IMR-90 (cell line): ENCODE measurements around the gene DDOST. TPM values are rescaled to one million over a fixed set of nuclear protein-coding genes. Genes with fewer than 3 reads are reported as not detected.

ENCODE experiments used
- ATAC-seq: fragments of 200-7000 bp; cut with Tn5 transposase; 2 replicates; pipeline ENCODE4 v1.9.1; 2020; ENCODE audit warnings: low read depth, mild to moderate bottlenecking, moderate library complexity
- BruUV-seq: library from RNA; stranded (reverse); fragments of 400-500 nt; replicated peaks from 2 replicates; lab custom pipeline; 2021; lab: Mats Ljungman, UMichigan
- CTCF ChIA-PET: fragments of 300-600 bp; formaldehyde crosslinking; extraction: SDS; loops from one replicate; lab custom pipeline; 2021; ENCODE audit warnings: antibody characterized with exemption; lab: Yijun Ruan, JAX
- POLR2A ChIA-PET: fragments of 300-600 bp; sonication (Branson Sonifier 250); formaldehyde crosslinking; loops from one replicate; lab custom pipeline; 2022; ENCODE audit warnings: antibody characterized with exemption; ENCODE audit not compliant: unreplicated experiment; lab: Charles Lee
- DNase-seq: peaks from one replicate; pipeline ENCODE4 v3.0.0; 2013
- H2AFZ ChIP-seq: replicated peaks from 2 replicates; pipeline ENCODE3; 2013; ENCODE audit warnings: low read length, mild to moderate bottlenecking; ENCODE audit not compliant: poor library complexity
- H2AK5ac ChIP-seq: 2 replicates; pipeline ENCODE4 v1.6.1; 2013; ENCODE audit warnings: low read depth, low read length, inconsistent platforms
- H2AK9ac ChIP-seq: replicated peaks from 2 replicates; pipeline ENCODE3; 2013; ENCODE audit warnings: mild to moderate bottlenecking, low read depth, low read length, moderate library complexity; ENCODE audit not compliant: poor library complexity
- H2BK120ac ChIP-seq: 2 replicates; pipeline ENCODE4 v1.6.1; 2013; ENCODE audit warnings: low read depth, low read length, inconsistent platforms
- H2BK15ac ChIP-seq: 3 replicates; pipeline ENCODE4 v1.6.1; 2013; ENCODE audit warnings: low read depth, low read length, inconsistent platforms
- H2BK20ac ChIP-seq: 2 replicates; pipeline ENCODE4 v1.6.1; 2013; ENCODE audit warnings: low read depth, mild to moderate bottlenecking, inconsistent platforms, low read length, moderate library complexity
- H2BK5ac ChIP-seq: 2 replicates; pipeline ENCODE4 v1.6.1; 2013; ENCODE audit warnings: mild to moderate bottlenecking, low read depth, low read length, inconsistent platforms; ENCODE audit not compliant: poor library complexity, severe bottlenecking
- H3K14ac ChIP-seq: replicated peaks from 2 replicates; pipeline ENCODE4 v1.6.1; 2013; ENCODE audit warnings: low read depth, low read length, inconsistent platforms
- H3K18ac ChIP-seq: 2 replicates; pipeline ENCODE4 v1.6.1; 2013; ENCODE audit warnings: low read depth, low read length, control low read depth
- H3K23ac ChIP-seq: 2 replicates; pipeline ENCODE4 v1.6.1; 2013; ENCODE audit warnings: low read depth, low read length, inconsistent platforms
- H3K27ac ChIP-seq: 2 replicates; pipeline ENCODE4 v1.5.1; 2013; ENCODE audit warnings: mild to moderate bottlenecking, control low read depth, low read length; ENCODE audit not compliant: insufficient read depth
- H3K27me3 ChIP-seq: 2 replicates; pipeline ENCODE4 v1.6.1; 2013; ENCODE audit warnings: low read length; ENCODE audit not compliant: control insufficient read depth, insufficient read depth
- H3K36me3 ChIP-seq: 2 replicates; pipeline ENCODE4 v1.6.1; 2013; ENCODE audit warnings: low read length, mixed read lengths; ENCODE audit not compliant: control insufficient read depth, insufficient read depth
- H3K4ac ChIP-seq: 2 replicates; pipeline ENCODE4 v1.6.1; 2013; ENCODE audit warnings: low read depth, low read length, inconsistent platforms
- H3K4me1 ChIP-seq: 2 replicates; pipeline ENCODE4 v1.6.1; 2013; ENCODE audit warnings: low read length, mixed read lengths; ENCODE audit not compliant: control insufficient read depth, insufficient read depth
- H3K4me2 ChIP-seq: 2 replicates; pipeline ENCODE4 v1.6.1; 2013; ENCODE audit warnings: low read depth, mild to moderate bottlenecking, control low read depth, low read length, moderate library complexity
- H3K4me3 ChIP-seq: 2 replicates; pipeline ENCODE4 v1.5.1; 2013; ENCODE audit warnings: low read depth, mild to moderate bottlenecking, control low read depth, low read length, moderate library complexity; ENCODE audit not compliant: insufficient read depth
- H3K56ac ChIP-seq: 2 replicates; pipeline ENCODE4 v1.6.1; 2013; ENCODE audit warnings: low read length, inconsistent platforms; ENCODE audit not compliant: insufficient read depth; ENCODE audit errors: extremely low read depth
- H3K79me1 ChIP-seq, 2 experiments: 2 replicates each; pipeline ENCODE4 v1.6.1; 2013; ENCODE audit warnings: low read length in 2 of 2, inconsistent platforms in 1 of 2, low read depth in 1 of 2
- H3K9ac ChIP-seq: 2 replicates; pipeline ENCODE4 v1.6.1; 2013; ENCODE audit warnings: low read depth, low read length, control low read depth
- H3K9me1 ChIP-seq: 2 replicates; pipeline ENCODE4 v1.6.1; 2013; ENCODE audit warnings: low read length, inconsistent platforms; ENCODE audit not compliant: insufficient read depth
- H3K9me3 ChIP-seq: 2 replicates; pipeline ENCODE4 v1.6.1; 2013; ENCODE audit warnings: low read length; ENCODE audit not compliant: control insufficient read depth, insufficient read depth
- H4K20me1 ChIP-seq: 2 replicates; pipeline ENCODE4 v1.6.1; 2013; ENCODE audit warnings: low read length, inconsistent platforms; ENCODE audit not compliant: insufficient read depth
- H4K5ac ChIP-seq: 2 replicates; pipeline ENCODE4 v1.6.1; 2013; ENCODE audit warnings: mild to moderate bottlenecking, low read depth, low read length, control low read depth
- H4K8ac ChIP-seq, 2 experiments: 2 replicates each; pipeline ENCODE4 v1.6.1; 2013; ENCODE audit warnings: low read depth in 2 of 2, low read length in 2 of 2, control low read depth in 1 of 2, inconsistent platforms in 1 of 2
- H4K91ac ChIP-seq: 2 replicates; pipeline ENCODE4 v1.6.1; 2013; ENCODE audit warnings: low read depth, low read length, inconsistent platforms; ENCODE audit not compliant: insufficient read depth
- BHLHE40 ChIP-seq: fragments of 150-350 bp; IDR thresholded peaks from 2 replicates; pipeline ENCODE4 v1.6.1; 2016; ENCODE audit warnings: mild to moderate bottlenecking, low read depth, low read length
- CEBPB ChIP-seq: IDR thresholded peaks from 2 replicates; pipeline ENCODE4 v1.6.1; 2012; ENCODE audit warnings: low read depth, low read length, improper control_type of control experiment
- CHD1 ChIP-seq: IDR thresholded peaks from 2 replicates; pipeline ENCODE4 v1.6.1; 2012; ENCODE audit warnings: low read depth, low read length, improper control_type of control experiment
- FOS ChIP-seq: fragments of 150-350 bp; IDR thresholded peaks from 2 replicates; pipeline ENCODE4 v1.6.1; 2016; ENCODE audit warnings: low read depth, low read length
- MAFK ChIP-seq: IDR thresholded peaks from 2 replicates; pipeline ENCODE4 v1.6.1; 2012; ENCODE audit warnings: low read depth, low read length, improper control_type of control experiment
- MAZ ChIP-seq: IDR thresholded peaks from 2 replicates; pipeline ENCODE4 v1.6.1; 2012; ENCODE audit warnings: low read depth, mild to moderate bottlenecking, low read length, improper control_type of control experiment, moderate library complexity, borderline replicate concordance
- MXI1 ChIP-seq: IDR thresholded peaks from 2 replicates; pipeline ENCODE4 v1.6.1; 2012; ENCODE audit warnings: low read depth, mild to moderate bottlenecking, low read length, moderate library complexity, borderline replicate concordance
- NFE2L2 ChIP-seq: fragments of 150-350 bp; IDR thresholded peaks from 2 replicates; pipeline ENCODE4 v1.6.1; 2016; ENCODE audit warnings: low read depth, mild to moderate bottlenecking, low read length
- POLR2A ChIP-seq: IDR thresholded peaks from 2 replicates; pipeline ENCODE4 v1.6.1; 2012; ENCODE audit warnings: mild to moderate bottlenecking, low read depth, low read length
- RAD21 ChIP-seq: IDR thresholded peaks from 2 replicates; pipeline ENCODE4 v1.6.1; 2012; ENCODE audit warnings: low read length, improper control_type of control experiment
- RCOR1 ChIP-seq: IDR thresholded peaks from 2 replicates; pipeline ENCODE4 v1.6.1; 2012; ENCODE audit warnings: mild to moderate bottlenecking, low read length, improper control_type of control experiment; ENCODE audit not compliant: insufficient replicate concordance
- RFX5 ChIP-seq: IDR thresholded peaks from 2 replicates; pipeline ENCODE4 v1.8.0; 2012; ENCODE audit warnings: low read depth, mild to moderate bottlenecking, low read length, moderate library complexity
- SMC3 ChIP-seq: fragments of 150-350 bp; IDR thresholded peaks from 2 replicates; pipeline ENCODE4 v1.6.1; 2016; ENCODE audit warnings: low read depth, mild to moderate bottlenecking, antibody characterized with exemption, low read length, moderate library complexity
- WGBS, 2 experiments: methylation state at CpG; one replicate each; pipeline versions ENCODE4 v1.1.5 to v1.1.7; 2013; ENCODE audit warnings: missing lambda C conversion rate in 2 of 2; ENCODE audit not compliant: insufficient read length in 1 of 2; ENCODE audit errors: extremely low coverage in 2 of 2; 5-methylcytosine and 5-hydroxymethylcytosine counted together
- dilution Hi-C: fragments of 300-500 bp; cut with HindIII; formaldehyde crosslinking; loops from one replicate; pipeline ENCODE4 v1.14.3; 2018; ENCODE audit warnings: low sequenced_read_pairs; ENCODE audit not compliant: unreplicated experiment
- in situ Hi-C: fragments of 300-500 bp; cut with MboI; formaldehyde crosslinking; loops from 3 replicates; pipeline ENCODE4 v1.14.3; 2019; ENCODE audit warnings: low sequenced_read_pairs, inconsistent platforms, mixed read lengths
- intact Hi-C: fragments of 100-400 bp; cut with micrococcal nuclease; formaldehyde crosslinking; loops from 2 replicates; pipeline ENCODE4 v1.10.0; 2022
- polyA plus RNA-seq, 3 experiments: library from polyadenylated mRNA; depleted of rRNA; stranded (reverse); fragments of >200 nt; gene quantifications; 2 replicates each; pipeline ENCODE4 v1.2.3, GENCODE V29; 2012; ENCODE audit warnings: low replicate concordance in 1 of 3
- total RNA-seq: library from RNA; depleted of rRNA; stranded (reverse); fragments of >200 nt; gene quantifications from 2 replicates; pipeline ENCODE4 v1.2.3, GENCODE V29; 2012
- TF ChIP-seq, protein P1 (sequence below): fragments of 150-350 bp; IDR thresholded peaks from 2 replicates; pipeline ENCODE4 v1.6.1; 2017; ENCODE audit warnings: mild to moderate bottlenecking, antibody characterized with exemption, low read length, low read depth
- TF ChIP-seq, protein P2 (sequence below): fragments of 150-350 bp; IDR thresholded peaks from 2 replicates; pipeline ENCODE4 v1.6.1; 2016; ENCODE audit warnings: low read depth, mild to moderate bottlenecking, low read length, moderate library complexity, borderline replicate concordance
- TF ChIP-seq, protein P3 (sequence below): conservative IDR thresholded peaks from 2 replicates; pipeline ENCODE4 v1.5.1; 2012; ENCODE audit warnings: mild to moderate bottlenecking, low read depth, low read length, improper control_type of control experiment

Gene DDOST
- total and polyA plus RNA-seq, 2 of the 4 experiments (the other 2 are of a cell fraction) = 179 to 477 TPM

DNA sequence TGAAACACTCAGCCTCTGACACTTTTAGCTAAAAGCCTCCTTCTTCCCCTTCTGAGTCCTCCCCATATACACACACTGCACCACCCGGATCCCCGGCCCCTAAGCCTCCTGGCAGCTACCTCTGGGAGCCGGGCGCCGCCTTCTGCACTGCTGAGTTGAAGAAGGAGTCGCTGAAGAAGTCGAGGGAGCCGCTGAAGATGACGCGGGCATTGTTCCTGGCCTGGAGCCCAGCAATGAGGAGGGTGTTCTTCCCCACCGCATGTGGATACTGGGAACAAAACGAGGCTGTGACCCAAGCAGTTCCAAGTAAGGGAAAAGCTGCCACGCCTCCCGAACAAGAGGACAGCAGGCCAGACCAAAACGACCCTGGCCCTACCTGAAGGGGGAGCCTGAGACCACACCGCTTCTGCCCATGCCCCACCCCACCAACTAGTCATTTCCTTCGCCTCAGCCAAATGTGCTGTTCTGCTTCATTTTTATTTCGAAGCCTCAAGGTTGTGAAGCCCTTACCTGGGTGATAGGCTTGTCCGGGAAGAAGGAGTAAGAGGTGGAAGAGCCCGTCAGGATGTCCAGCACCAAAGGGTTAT lies 7.0 kb downstream of the DDOST start:
- Histone ChIP-seq H3K36me3 (peaks cover 66% of the 10 kb centered on the region), H2BK20ac (no peak overlapping the region), H2BK5ac (no peak overlapping the region), H4K5ac (no peak overlapping the region), H3K9me3 (no peaks in the 10 kb centered on the region), H3K56ac (no peak overlapping the region), H3K23ac (no peak overlapping the region), H3K27ac (no peak overlapping the region), H3K79me1 (peaks cover 23 to 52% of the 10 kb centered on the region in 2 experiments), H2AK5ac (no peak overlapping the region), H3K27me3 (no peaks in the 10 kb centered on the region), H3K14ac (no peak overlapping the region), H4K20me1 (no peaks in the 10 kb centered on the region; the same call in 1 of the 2 replicates), H3K4me1 (no peaks in the 10 kb centered on the region), H4K8ac (no peak overlapping the region), H3K9ac (no peak overlapping the region), H3K4ac (no peak overlapping the region), H2AK9ac (no peak overlapping the region), H4K91ac (no peak overlapping the region), H3K9me1 (no peaks in the 10 kb centered on the region), H2AFZ (no peak overlapping the region), H2BK120ac (no peak overlapping the region), H3K4me3 (no peak overlapping the region), H2BK15ac (no peak overlapping the region), H3K18ac (no peak overlapping the region), H3K4me2 (no peak overlapping the region)
- ChIA-PET POLR2A (no interaction called here), CTCF (no interaction called here)
- DNase-seq (no peak), ATAC-seq (no peak)
- no peak for TF ChIP-seq CEBPB
- TF ChIP-seq, protein P1, sequence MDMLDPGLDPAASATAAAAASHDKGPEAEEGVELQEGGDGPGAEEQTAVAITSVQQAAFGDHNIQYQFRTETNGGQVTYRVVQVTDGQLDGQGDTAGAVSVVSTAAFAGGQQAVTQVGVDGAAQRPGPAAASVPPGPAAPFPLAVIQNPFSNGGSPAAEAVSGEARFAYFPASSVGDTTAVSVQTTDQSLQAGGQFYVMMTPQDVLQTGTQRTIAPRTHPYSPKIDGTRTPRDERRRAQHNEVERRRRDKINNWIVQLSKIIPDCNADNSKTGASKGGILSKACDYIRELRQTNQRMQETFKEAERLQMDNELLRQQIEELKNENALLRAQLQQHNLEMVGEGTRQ = no peak
- TF ChIP-seq, protein P2, sequence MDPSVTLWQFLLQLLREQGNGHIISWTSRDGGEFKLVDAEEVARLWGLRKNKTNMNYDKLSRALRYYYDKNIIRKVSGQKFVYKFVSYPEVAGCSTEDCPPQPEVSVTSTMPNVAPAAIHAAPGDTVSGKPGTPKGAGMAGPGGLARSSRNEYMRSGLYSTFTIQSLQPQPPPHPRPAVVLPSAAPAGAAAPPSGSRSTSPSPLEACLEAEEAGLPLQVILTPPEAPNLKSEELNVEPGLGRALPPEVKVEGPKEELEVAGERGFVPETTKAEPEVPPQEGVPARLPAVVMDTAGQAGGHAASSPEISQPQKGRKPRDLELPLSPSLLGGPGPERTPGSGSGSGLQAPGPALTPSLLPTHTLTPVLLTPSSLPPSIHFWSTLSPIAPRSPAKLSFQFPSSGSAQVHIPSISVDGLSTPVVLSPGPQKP = no peak
- TF ChIP-seq SMC3 = no peak
- TF ChIP-seq BHLHE40 = no peak
- no peak for TF ChIP-seq MAZ
- no peak for TF ChIP-seq MAFK
- TF ChIP-seq RFX5 = no peak
- TF ChIP-seq, protein P3, sequence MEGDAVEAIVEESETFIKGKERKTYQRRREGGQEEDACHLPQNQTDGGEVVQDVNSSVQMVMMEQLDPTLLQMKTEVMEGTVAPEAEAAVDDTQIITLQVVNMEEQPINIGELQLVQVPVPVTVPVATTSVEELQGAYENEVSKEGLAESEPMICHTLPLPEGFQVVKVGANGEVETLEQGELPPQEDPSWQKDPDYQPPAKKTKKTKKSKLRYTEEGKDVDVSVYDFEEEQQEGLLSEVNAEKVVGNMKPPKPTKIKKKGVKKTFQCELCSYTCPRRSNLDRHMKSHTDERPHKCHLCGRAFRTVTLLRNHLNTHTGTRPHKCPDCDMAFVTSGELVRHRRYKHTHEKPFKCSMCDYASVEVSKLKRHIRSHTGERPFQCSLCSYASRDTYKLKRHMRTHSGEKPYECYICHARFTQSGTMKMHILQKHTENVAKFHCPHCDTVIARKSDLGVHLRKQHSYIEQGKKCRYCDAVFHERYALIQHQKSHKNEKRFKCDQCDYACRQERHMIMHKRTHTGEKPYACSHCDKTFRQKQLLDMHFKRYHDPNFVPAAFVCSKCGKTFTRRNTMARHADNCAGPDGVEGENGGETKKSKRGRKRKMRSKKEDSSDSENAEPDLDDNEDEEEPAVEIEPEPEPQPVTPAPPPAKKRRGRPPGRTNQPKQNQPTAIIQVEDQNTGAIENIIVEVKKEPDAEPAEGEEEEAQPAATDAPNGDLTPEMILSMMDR = no peak
- no peak for TF ChIP-seq RCOR1
- TF ChIP-seq RAD21 = no peak
- TF ChIP-seq FOS = no peak
- no peak for TF ChIP-seq CHD1
- TF ChIP-seq NFE2L2 = no peak
- no peak for TF ChIP-seq MXI1
- no peak for TF ChIP-seq POLR2A
- no TSS peak for BruUV-seq
- in situ Hi-C loops = no loop called here
- WGBS, 2 experiments = 80% methylated on average over 11 of the region's 20 CpGs; no CpG with 5 or more reads in 1 of the 2 experiments
- dilution Hi-C loops = no loop called here
- intact Hi-C loops = no loop called here
